Stimulated activated naive CD4-positive, alpha-beta T cell (primary cell): ENCODE measurements around the gene TMEM250.

Experiments used
- DNase-seq, 6 experiments: peaks; one replicate each; lab custom pipeline; 2025; lab: John Stamatoyannopoulos, UW

The TMEM250 gene

DNA sequence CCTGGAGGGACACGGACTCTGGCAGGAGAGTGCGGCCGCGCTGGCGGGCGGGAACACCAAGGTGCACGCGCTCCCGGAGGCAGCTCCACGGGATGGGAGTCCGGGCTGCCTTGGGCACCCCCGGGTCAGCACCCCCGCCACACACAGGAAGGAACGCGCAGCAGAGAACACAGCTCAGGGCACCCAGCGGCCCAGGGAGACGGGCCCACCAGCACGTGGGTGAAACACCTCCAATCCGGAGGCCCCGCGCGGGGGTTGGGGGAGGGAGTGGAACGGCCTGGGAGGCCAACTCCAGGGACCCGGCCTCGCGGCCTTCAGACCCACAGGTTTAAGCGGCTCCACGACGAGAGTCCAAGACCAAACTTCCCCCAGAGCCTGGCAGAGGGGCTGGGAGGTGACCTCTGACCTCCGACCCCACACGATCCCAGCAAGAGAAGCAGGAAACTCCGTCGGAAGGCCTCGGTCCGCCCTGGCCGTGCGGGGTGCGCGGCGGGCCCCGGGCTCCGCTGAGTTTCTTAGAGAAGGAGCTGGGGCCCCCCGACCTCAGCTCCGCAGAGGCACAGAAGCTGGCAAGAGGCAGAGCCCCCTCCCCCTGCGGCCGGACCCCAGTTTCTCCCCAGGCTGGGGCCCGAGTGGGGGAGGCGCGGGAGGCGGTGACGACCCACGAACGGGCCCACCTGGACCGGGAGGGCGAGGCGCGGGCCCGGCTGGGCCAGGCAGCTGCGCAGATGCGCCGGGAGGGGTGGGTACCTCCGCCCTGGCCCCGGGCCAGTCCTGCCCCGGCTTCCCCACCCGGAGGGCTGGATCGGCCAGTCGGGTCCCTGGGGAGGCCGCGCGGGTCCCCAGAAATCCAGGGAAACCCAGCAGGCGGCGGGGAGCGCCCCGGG, 24.4 kb downstream of the TMEM250 start:
- peak; percentile 42 to 60 (median 48) for DNase-seq

DNA sequence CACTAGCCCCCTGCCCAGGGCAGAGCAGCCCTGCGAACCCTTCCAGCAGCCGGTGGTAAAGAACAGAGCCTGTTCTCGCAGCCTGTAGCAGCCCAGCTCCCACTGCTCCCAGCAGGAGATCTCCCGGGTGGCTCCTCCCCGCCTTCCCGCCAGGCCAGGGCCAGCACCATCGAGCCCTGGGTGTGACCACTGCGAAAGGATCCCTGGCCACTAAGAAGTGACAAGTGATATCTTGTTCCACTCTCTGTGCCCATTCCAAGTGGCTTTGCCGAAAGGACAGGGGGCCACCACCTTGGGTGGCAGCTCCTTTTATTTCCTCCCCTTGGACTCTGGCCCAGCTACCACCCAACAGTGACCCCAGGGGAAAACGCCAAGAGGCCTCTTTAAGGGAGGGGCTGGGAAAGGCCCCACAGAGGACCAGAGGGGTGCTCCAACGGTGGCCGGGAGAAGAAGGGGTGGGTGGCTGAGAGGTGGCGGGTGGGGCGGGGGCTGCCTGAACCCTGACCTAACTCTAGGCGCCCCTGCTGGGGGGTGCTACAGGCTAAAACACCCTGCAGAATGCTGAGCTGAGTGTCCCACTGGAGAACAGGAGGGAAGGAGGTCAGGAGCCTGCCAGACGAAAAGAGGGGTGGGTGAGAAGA, 25.2 kb downstream of the TMEM250 start:
- DNase-seq: no peak

DNA sequence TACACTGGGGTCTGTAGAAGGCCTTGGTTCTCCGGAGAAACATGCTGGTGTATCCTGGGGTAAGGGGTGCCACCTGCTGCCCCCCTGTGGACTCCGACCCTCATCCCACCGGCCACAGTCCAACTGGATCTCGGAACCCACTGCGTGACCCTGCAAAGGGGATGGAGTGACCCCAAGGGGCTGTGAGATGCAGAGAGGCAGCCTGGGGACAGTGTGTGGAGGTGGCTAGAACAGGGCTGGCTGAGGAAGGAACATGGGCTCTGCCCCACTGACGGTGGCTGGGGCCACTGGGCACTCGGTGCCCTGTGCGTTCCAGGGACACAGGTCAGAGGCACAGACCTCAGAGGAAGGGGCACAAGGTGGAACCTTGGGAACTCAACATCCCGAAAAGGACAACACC, 25.9 kb downstream of the TMEM250 start:
- DNase-seq: no peak

DNA sequence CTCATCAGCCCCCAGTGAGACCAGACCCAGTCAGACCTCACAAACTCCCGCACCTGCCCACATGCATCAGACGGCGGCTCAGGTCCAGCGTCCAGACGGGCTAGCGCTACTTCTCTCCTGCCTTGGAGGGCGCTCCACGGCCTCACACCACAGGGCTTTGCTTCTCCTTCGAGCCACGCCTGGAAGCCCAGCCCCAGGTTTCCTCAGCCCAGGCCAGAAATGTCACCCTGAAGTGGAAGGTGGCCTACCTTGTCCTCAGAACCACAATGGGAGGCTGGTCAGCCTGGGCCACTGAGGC, 26.4 kb downstream of the TMEM250 start:
- no peak for DNase-seq

DNA sequence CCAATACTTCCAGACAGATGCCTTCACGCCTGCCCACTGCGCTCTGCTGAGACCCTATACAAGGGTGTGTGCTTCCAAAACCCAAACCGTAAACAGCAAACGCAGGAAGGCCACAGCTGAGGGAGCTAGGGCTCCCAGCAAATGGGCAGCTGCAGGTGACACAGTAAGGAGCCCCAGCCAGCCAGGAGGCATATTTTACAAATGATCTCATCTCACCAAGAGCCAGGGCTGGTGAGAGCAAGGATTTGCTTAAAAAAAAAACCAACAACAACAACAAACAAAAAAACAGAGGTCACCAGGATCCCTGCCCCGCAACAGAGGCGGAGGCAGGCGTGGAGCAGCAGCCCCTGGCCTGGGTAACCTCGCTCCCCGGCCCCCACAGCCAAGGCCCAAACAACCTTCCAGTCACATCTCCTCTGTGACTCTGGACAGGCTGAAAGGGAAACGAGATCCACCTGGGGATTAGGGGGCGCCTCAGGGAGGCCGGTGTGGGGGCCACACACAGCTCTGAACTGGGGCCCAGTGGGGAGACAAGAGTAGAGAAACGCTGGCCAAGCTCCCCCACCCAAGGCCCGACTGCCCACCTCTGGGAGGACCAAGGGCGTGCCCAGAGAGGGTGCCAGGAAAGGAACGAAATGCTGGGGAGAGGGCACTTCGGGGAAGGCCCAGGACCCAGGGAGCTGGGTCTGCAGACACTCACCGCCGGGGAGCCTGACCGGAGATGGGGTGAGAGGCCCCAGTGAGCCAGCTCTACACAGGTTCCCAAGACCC, 26.9 kb downstream of the TMEM250 start:
- DNase-seq: no peak

DNA sequence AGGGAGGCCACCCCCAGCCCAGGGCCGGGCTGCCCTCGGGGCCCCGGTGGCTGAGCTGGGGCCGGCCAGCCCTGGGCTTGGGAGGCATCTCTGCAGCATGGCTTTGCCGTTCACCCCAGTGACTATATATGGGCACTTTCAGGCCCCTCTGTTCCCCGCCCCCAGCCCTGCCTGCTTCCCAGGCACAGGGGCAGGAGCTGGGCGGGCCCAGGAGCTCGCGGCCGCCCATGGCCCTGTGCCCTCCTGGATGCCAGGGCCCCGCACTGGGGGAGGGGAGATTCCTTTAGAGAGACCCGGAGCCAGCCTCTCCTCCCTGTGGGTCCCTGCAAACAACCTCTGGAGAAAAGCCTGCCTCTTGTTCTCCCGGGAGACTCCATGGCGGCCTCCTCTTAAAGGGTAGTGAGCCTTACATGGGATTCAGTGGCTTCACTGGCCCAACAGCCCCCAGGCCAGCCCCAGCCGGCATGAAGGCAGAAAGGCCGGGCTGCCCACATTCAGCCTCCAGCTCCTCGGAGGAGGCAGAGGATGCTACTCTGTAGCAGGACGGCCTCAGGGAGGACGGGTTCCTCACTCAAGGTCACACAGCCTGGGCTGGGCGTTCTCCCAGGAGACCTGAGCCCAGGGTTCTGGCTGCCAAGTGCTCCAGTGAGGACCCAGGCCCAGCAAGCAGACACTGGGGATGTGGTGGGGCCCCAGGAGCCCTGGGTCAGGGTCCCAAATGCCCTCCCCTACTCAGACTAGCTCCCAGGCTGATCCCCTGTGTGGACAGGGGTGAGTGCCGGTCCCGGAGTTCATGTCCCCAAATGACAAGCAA, 27.7 kb downstream of the TMEM250 start:
- DNase-seq: no peak

DNA sequence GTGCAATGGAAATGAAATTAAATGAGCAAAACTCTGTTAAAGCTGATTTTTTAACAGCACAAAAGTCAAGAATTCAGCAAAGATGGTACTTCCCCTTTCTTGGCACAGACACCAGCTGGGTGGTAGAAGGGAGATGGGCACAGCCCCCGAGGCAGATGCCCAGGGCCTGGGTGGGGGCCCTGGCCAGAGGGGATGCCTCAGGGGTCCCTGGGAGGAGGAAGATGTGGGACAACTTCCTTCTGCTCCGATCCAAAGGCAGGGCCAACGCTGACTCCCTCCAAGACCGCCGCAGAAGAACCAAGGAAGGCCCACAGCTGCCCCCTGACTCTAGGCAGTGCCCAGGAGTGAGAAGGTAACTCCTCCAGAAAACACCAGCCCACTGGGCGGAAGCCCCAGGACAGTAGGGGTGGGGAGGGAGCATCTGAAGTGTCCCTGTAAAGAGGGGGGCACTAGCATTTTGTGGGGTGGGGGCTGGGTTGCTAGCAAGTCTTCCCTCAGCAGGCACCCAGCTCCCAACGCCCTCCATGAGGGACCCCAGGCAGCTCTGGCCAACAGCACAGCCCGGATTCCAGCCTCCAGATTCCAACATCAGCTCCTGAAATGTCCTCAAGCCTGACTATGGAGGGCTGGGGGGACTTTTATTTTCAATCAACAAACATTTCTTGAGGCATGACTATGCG, 28.5 kb downstream of the TMEM250 start:
- DNase-seq: no peak

DNA sequence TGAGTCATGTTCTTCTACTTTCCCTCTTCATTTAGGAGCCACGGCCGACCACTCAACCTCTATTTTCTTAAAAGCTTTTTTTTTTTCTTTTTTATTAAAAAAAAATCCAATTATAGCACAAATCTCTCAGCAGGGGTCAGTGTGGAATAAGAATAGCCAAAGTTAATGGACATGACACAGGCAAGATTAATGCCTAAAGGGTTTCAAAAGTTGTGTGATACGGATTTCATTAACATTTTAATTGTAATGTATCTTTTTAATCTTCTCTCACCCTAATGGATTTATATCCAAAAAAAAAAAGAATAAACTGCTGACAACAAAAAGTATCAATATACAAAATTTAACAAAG, 29.0 kb downstream of the TMEM250 start:
- peak in 2 of 6 experiments; percentile 45 to 53 for DNase-seq

DNA sequence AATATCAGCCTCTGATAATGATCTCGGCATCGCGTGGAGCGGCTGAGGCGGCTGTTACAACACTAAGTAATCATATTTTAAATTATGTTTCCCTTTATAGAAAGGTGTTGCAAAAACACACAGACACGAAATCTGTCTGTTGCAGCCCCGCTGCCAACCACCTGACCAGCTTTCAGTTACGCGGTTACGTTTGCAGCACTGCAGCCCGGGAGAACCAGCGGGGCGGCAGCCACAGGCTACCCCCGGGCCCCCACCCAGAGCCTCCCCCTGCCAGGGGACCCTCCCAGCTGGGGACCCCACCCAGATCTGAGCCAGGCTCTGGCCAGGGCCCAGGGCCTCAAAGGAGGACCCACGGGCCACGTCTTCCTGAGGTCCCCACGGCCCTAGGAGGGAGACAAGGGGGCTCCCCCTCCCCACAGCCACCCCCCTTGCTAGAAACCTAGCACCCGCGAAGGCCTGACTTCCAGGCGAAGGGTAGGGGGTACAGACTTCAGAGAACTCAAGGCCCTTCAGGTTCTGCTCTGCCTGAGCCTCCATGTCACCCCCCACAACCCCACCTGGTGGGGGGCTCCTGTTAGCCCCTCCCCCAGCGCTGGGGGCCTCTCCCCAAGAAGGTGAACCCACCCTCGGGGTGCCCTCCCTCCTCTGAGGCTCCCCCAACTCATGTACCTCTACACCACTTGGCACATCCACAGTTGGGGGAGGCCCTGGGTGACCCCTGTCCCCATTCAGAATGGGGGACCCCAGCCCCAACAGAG, 29.6 kb downstream of the TMEM250 start:
- DNase-seq: no peak

DNA sequence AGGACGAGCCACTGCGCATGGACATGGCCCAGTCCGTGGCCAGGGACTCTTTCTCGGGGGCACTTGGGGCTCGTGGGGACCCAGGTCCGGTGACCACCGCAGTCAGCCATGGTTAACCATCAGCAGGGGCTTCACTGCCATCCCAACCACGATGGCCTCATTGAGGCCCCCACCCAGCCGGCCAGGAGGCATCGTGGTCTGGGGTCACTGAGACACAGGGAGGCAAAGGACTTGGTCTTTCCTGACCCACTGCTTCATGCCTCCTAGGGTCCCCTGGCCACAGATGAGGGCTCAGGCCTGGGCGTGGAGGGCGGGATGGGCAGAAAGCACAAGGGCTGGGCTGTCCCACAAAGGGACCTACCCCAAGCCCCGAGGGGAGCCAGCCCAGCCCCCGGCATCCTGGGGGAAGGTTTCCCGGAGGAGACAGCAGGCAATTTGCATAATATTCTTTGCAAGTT, 30.2 kb downstream of the TMEM250 start:
- DNase-seq: no peak

DNA sequence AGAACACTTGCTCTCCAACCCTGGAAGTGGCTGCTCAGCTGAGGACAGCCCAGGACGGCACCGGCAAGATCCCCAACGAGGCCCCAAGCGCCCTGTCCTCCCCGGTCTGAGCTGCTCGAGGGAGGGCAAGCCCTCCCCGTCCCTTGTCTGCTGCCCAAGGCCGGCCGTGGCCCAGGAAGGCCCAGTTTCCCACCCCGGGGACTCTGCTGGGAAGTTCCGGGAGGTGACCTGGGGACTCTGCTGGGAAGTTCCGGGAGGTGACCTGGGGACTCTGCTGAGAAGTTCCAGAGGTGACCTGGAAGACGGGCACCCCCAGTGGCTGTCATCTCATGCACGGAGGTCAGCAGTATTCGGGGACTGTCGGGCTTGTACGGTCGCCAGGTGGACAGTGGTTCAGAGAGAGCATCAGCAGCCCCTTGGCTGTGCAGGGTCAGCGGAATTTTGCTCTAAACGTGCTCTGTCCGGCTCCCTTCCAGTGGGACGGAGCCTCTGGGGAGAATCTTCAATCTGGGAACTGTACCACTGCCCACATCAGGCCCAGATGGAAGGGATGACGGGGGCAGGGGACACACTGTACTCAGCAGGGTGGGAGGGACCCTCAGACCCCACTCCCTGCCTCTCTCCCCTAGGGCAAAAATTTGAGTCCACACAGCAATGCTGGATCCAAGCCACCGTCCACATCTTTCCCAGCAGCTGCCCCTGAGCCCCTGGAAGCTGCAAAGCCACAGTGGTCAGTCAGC, 30.8 kb downstream of the TMEM250 start:
- no peak for DNase-seq

DNA sequence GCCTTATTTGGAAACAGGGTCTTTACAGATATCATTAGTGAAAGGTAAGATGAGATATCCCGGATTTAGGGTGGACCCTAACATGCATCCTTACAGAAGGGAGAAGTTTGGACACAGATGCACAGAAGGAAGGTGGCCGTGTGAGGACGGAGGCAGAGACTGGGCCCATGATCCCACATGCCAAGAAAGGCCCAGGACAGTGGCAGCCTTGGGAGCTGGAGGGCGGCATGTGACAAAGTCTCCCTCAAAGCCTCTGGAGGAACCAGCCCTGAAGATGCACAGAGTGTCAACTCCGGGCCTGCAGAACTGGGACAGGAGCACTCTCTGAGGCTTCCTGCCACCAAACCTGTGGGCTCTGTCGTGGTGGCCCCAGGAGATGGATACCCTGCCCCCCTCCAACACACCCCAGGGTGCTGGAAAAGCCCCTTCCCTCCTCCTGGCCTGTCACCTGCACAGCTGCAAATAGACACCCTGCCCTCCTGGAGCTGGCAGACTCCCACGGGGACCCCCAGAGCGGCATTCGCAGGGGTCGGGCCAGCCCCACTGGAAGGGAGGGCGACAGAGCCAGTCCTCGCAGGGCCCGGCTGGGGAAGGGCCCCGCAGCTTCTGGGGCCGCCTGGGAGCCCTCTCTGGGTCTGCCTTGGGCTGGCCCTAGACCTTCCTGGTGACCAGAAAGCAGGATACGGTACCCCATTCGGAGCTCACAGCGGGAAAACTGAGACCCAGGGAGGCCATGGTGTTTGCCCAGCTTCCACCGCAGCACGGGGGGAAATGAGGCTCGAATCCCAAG, 31.5 kb downstream of the TMEM250 start:
- DNase-seq: no peak

DNA sequence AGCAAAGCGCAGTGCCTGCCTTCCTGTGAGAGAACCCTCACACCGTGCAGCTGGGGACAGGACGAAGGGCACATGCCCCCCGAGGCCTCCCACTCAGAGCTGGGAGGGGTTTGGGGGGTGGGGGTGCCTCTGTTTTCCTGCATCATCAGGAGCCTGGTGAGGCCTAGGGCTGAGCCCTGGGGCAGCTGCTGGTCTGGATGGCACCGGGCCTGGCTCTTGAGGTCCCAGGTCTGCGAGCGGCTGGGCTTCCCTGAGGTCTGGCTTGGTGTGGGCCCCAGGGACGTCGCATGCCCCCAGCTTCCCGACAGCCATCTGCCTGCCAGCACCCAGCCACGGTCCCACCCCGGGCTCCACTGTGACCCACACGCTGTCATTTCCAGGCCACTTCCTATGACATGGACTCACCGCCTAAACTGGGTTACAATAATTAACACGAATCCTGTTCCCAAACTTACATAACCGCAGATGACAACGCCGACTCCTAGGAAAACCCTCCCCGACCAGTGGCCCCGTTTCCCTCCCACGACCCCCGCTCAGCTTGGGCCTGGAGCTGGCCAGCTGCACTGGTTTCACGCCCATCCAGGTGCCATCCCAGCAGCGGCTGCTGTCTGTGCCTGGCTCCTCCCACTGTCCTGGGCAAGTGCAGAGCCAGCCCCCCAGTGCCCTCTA, 32.3 kb downstream of the TMEM250 start:
- no peak for DNase-seq

DNA sequence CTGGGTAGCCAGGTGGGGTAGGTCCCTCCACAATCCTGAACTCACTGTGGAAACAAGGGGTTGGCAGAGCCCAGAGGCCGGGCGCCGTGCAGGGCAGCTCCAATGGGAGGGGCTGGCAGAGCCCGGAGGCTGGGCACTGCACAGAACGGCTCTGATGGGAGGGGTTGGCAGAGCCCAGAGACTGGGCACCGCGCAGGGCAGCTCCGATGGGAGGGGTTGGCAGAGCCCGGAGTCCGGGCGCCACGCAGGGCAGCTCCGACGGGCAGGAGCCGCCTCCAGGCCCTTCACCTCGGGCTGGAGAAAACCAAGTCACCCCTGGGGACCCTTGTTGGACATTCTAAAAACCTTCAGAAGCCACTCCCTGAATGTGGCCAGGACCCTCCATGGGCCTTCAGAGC, 32.9 kb downstream of the TMEM250 start:
- DNase-seq: no peak

DNA sequence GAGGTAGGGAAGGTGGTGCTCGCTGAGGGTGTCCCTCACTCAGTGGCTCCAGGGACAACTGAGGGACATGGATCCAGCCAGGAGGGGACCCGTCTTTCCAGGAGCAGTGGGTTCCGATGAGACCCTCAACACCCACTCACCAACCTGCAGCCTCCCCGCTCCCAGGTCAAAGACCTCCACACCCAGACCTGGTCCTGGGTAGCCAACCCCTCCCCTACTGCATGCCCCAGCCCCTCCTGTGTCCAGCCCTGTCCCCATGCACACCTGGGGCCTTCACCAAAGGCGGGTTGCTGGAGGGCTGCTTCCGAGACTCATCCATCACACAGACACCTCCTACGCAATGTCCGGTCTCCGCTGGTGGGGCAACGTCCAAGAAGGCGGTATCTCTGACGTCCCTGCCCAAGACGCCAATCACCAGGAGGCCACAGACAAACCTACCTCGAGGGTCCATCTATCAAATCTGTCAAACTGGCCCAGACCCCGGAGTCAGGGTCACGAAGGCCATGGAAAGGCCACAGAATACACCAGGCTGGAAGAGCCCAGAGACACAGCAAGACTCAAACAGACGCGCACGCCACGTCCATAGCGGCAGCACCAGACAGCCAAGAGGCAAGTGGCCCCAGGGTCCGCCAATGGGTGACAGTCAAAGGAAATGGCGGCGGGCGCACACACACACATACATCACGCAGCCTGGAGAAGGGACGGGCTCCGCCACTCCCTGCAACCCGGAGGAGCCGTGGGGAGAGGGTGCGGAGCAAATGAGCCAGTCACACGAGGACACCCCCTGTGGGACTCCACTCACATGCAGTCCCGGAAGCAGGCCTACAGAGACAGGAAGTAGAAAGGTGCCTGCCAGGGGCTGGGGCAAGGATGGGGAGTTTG, 34.4 kb downstream of the TMEM250 start:
- no peak for DNase-seq

DNA sequence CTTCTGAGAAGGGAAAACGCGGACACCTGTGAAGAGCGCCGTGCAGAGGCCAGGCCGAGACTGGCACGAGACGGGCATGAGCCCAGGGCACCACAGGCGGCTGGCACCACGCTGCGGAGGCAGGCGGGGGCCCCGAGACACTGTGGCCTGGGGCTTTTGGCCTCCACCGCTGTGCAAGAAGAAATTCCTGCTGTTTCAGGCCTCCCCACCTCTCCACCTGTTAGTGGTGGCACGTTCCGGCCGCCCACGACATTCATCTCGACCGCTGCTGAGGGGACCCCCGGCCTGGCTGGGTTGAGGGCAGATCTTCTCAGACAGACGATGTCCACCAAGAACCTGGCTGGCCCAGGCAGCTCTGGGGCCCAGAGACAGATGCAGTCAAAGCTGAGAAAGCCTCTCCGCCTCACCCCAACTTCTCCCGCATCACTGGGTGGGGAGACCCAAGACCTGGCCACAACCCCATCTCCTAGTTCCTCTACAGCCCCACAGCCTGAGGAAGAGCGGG, 35.1 kb downstream of the TMEM250 start:
- DNase-seq: no peak
